SU-DHL-6 (cell line): ENCODE results near the gene CR2.

Experiments used
- H2AFZ ChIP-seq: fragments of 200-600 bp; sonication (generic); 2 replicates; pipeline ENCODE4 v1.6.1; 2014; ENCODE audit warnings: low read depth, mild to moderate bottlenecking, moderate library complexity, mixed read lengths, antibody characterized with exemption, low read length; ENCODE audit not compliant: severe bottlenecking
- H3F3A ChIP-seq: fragments of 200-600 bp; shearing (Covaris generic); 2 replicates; pipeline ENCODE4 v1.6.0; 2016; ENCODE audit warnings: antibody characterized with exemption, mild to moderate bottlenecking; ENCODE audit not compliant: insufficient read depth
- H3K27ac ChIP-seq: fragments of 200-600 bp; sonication (generic); 2 replicates; pipeline ENCODE4 v1.5.1; 2016; ENCODE audit warnings: low read depth, mild to moderate bottlenecking, low read length, moderate library complexity, mixed read lengths
- H3K27me3 ChIP-seq: fragments of 200-600 bp; sonication (generic), shearing (Covaris generic); 2 replicates; pipeline ENCODE4 v1.6.0; 2014; ENCODE audit warnings: mild to moderate bottlenecking, low read length
- H3K36me3 ChIP-seq: fragments of 200-600 bp; sonication (generic); 2 replicates; pipeline ENCODE4 v1.6.1; 2014; ENCODE audit warnings: mild to moderate bottlenecking, low read length, mixed read lengths
- H3K4me2 ChIP-seq: fragments of 300-600, 200-600 bp; shearing (Covaris generic), sonication (generic); 2 replicates; pipeline ENCODE4 v1.6.0; 2014; ENCODE audit warnings: low read length, low read depth, mild to moderate bottlenecking; ENCODE audit not compliant: poor library complexity, severe bottlenecking
- H3K4me3 ChIP-seq: fragments of 200-600 bp; sonication (generic); 2 replicates; pipeline ENCODE4 v1.5.1; 2014; ENCODE audit warnings: antibody characterized with exemption, low read length, mild to moderate bottlenecking, mixed read lengths; ENCODE audit not compliant: insufficient read depth, poor library complexity, severe bottlenecking
- H3K79me2 ChIP-seq: fragments of 200-600 bp; sonication (generic); 2 replicates; pipeline ENCODE4 v1.6.1; 2014; ENCODE audit warnings: mild to moderate bottlenecking, low read length, moderate library complexity; ENCODE audit not compliant: insufficient read depth
- H3K9ac ChIP-seq: fragments of 200-600 bp; sonication (generic); 2 replicates; pipeline ENCODE4 v1.7.0; 2014; ENCODE audit warnings: mild to moderate bottlenecking, low read length
- H3K9me2 ChIP-seq: fragments of 200-600 bp; sonication (generic); replicated peaks from 2 replicates; pipeline ENCODE4 v1.6.1; 2014; ENCODE audit warnings: low read length; ENCODE audit not compliant: insufficient read depth
- H3K9me3 ChIP-seq: fragments of 200-600 bp; sonication (generic); 2 replicates; pipeline ENCODE4 v1.6.1; 2014; ENCODE audit warnings: low read length, mixed read lengths; ENCODE audit not compliant: insufficient read depth
- H4K20me1 ChIP-seq: fragments of 200-600 bp; sonication (generic); 2 replicates; pipeline ENCODE4 v1.6.1; 2014; ENCODE audit warnings: low read depth, mild to moderate bottlenecking, antibody characterized with exemption, low read length, moderate library complexity, mixed read lengths
- EZH2phosphoT487 ChIP-seq: fragments of 200-600 bp; sonication (generic), shearing (Covaris generic); conservative IDR thresholded peaks from 2 replicates; pipeline ENCODE4 v1.6.1; 2018; ENCODE audit warnings: mild to moderate bottlenecking, antibody characterized with exemption, low read length, moderate library complexity, mixed read lengths
- TF ChIP-seq, protein P1 (sequence below): fragments of 200-600 bp; sonication (generic); IDR thresholded peaks from one replicate; pipeline ENCODE4 v1.5.1; 2017; ENCODE audit warnings: antibody characterized with exemption, mild to moderate bottlenecking, low read length, moderate library complexity; ENCODE audit not compliant: insufficient read depth, poor library complexity, severe bottlenecking

CR2 gene

DNA sequence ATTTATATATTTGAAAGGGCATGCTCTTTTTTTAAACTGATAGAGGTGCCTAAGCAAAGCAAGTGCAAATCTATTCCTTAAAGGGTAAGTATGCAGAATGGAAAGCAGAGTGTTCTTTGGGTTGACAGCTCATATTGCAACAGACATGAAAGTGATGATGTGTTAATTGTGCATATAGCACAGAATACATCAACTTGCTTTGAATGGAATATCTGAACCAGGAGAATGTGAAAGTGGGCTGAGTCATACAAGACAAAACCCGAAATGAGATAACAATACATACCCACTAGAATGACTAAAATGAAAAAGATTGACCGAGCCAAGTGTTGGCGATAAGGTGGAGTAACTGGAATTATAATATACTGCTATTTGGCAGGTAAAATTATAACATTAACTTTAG is 46.2 kb downstream of the CR2 start:
- Histone ChIP-seq H3K4me3 (no peak overlapping the region), H3K27ac (no peak overlapping the region), H3K9me3 (no peaks in the 10 kb centered on the region), H2AFZ (no peak overlapping the region), H3K27me3 (no peaks in the 10 kb centered on the region), H4K20me1 (no peaks in the 10 kb centered on the region), H3K4me2 (no peak overlapping the region), H3K9ac (no peak overlapping the region), H3K9me2 (no peaks in the 10 kb centered on the region), H3F3A (no peaks in the 10 kb centered on the region), H3K79me2 (no peaks in the 10 kb centered on the region), H3K36me3 (no peaks in the 10 kb centered on the region)
- TF ChIP-seq, protein P1, sequence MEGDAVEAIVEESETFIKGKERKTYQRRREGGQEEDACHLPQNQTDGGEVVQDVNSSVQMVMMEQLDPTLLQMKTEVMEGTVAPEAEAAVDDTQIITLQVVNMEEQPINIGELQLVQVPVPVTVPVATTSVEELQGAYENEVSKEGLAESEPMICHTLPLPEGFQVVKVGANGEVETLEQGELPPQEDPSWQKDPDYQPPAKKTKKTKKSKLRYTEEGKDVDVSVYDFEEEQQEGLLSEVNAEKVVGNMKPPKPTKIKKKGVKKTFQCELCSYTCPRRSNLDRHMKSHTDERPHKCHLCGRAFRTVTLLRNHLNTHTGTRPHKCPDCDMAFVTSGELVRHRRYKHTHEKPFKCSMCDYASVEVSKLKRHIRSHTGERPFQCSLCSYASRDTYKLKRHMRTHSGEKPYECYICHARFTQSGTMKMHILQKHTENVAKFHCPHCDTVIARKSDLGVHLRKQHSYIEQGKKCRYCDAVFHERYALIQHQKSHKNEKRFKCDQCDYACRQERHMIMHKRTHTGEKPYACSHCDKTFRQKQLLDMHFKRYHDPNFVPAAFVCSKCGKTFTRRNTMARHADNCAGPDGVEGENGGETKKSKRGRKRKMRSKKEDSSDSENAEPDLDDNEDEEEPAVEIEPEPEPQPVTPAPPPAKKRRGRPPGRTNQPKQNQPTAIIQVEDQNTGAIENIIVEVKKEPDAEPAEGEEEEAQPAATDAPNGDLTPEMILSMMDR = no peak
- TF ChIP-seq EZH2phosphoT487 = no peak

DNA sequence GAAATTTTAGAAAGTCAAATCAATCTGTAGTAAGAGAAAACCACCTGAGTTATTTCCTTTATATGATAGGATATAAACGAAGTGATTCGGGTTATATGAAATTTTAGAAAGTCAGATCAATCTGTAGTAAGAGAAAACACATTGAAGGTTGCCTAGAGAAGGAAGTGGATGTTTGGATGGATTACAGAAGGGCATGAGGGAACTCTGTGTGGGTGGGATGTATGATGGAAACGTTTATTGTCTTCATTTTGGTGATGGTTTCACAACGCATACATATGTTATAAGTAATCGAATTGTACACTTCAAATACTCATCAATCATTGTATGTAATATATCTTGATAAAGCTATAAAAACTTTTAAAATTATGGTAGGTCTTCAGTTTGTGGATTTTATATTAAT is 46.9 kb downstream of the CR2 start:
- no peak overlapping the region for H3K9ac ChIP-seq
- no peaks in the 10 kb centered on the region for H3K9me2 ChIP-seq
- H4K20me1 ChIP-seq = no peaks in the 10 kb centered on the region
- H3K79me2 ChIP-seq = no peaks in the 10 kb centered on the region
- no peaks in the 10 kb centered on the region for H3K36me3 ChIP-seq
- no peak overlapping the region for H3K4me3 ChIP-seq
- TF ChIP-seq, protein P1 = no peak
- TF ChIP-seq EZH2phosphoT487 = no peak
- no peaks in the 10 kb centered on the region for H3K27me3 ChIP-seq
- H3K4me2 ChIP-seq = no peak overlapping the region
- H3K27ac ChIP-seq = no peak overlapping the region
- H2AFZ ChIP-seq = no peak overlapping the region
- H3K9me3 ChIP-seq = no peaks in the 10 kb centered on the region
- no peaks in the 10 kb centered on the region for H3F3A ChIP-seq

DNA sequence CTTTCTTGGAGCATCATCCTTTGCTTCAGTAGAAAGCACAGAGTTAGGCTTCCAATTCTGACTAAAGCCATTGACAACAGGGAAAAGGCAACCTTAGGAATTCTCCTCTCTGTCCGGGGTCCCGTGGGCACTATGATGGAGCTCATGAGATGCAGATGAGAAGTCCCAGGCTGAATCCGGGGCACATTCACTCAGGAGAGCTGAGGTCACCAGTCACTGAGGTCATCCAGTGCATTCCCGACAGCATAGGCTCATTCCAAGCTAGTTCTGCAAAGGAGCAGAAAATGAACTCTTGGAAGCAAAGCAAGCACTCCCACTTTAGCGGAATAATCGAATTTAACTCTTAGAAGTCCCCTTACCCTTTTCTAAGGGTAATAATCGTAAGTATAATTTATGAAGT is 48.6 kb downstream of the CR2 start:
- Histone ChIP-seq H3K9ac (no peak overlapping the region), H3K27ac (no peak overlapping the region), H3K79me2 (no peaks in the 10 kb centered on the region), H3K4me2 (no peak overlapping the region), H4K20me1 (no peaks in the 10 kb centered on the region), H3K9me3 (no peaks in the 10 kb centered on the region), H2AFZ (no peak overlapping the region), H3K27me3 (no peaks in the 10 kb centered on the region), H3K4me3 (no peak overlapping the region), H3F3A (no peaks in the 10 kb centered on the region), H3K36me3 (no peaks in the 10 kb centered on the region), H3K9me2 (no peaks in the 10 kb centered on the region)
- TF ChIP-seq, protein P1 = no peak
- TF ChIP-seq EZH2phosphoT487 = no peak

DNA sequence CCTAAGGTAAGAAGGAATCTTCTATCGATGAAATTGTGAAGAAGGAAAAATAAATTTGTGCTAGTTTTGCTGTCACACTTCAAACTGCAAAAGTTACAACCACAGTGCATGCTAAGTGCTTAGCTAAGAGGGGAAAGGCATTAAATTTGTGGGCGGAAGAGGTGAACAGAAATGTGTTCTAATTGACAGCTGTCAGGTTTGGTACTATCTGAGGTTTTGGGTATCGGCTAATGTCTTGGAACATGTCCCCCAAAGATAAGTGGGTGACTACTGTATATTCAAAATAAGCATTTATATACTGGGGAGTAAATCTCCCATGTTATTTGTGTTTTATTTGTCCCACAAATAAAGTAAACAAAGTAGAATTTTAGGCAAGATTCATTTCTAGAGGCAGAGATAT is 49.8 kb downstream of the CR2 start:
- no peak overlapping the region for H3K9ac ChIP-seq
- no peak for TF ChIP-seq EZH2phosphoT487
- TF ChIP-seq, protein P1 = no peak
- no peaks in the 10 kb centered on the region for H3K79me2 ChIP-seq
- no peaks in the 10 kb centered on the region for H3K36me3 ChIP-seq
- H3K9me2 ChIP-seq = no peaks in the 10 kb centered on the region
- no peaks in the 10 kb centered on the region for H3K9me3 ChIP-seq
- H3K4me3 ChIP-seq = no peak overlapping the region
- H3K27me3 ChIP-seq = no peaks in the 10 kb centered on the region
- no peaks in the 10 kb centered on the region for H4K20me1 ChIP-seq
- no peaks in the 10 kb centered on the region for H3F3A ChIP-seq
- no peak overlapping the region for H2AFZ ChIP-seq
- H3K4me2 ChIP-seq = no peak overlapping the region
- no peak overlapping the region for H3K27ac ChIP-seq
